HG03064 (cell line): Measurements from ENCODE around the gene MAGED4B.
"Not testable (repeated sequence)": the region's sequence is repeated elsewhere in the genome, so short reads cannot be mapped to it uniquely, and the experiment has no call there.

Experiments used
- ATAC-seq: cut with Tn5 transposase; IDR thresholded peaks from one replicate; pipeline ENCODE4 v1.9.1; 2021; ENCODE audit warnings: low read depth; ENCODE audit not compliant: unreplicated experiment

Gene MAGED4B, protein sequence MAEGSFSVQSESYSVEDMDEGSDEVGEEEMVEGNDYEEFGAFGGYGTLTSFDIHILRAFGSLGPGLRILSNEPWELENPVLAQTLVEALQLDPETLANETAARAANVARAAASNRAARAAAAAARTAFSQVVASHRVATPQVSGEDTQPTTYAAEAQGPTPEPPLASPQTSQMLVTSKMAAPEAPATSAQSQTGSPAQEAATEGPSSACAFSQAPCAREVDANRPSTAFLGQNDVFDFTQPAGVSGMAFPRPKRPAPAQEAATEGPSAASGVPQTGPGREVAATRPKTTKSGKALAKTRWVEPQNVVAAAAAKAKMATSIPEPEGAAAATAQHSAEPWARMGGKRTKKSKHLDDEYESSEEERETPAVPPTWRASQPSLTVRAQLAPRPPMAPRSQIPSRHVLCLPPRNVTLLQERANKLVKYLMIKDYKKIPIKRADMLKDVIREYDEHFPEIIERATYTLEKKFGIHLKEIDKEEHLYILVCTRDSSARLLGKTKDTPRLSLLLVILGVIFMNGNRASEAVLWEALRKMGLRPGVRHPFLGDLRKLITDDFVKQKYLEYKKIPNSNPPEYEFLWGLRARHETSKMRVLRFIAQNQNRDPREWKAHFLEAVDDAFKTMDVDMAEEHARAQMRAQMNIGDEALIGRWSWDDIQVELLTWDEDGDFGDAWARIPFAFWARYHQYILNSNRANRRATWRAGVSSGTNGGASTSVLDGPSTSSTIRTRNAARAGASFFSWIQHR

DNA sequence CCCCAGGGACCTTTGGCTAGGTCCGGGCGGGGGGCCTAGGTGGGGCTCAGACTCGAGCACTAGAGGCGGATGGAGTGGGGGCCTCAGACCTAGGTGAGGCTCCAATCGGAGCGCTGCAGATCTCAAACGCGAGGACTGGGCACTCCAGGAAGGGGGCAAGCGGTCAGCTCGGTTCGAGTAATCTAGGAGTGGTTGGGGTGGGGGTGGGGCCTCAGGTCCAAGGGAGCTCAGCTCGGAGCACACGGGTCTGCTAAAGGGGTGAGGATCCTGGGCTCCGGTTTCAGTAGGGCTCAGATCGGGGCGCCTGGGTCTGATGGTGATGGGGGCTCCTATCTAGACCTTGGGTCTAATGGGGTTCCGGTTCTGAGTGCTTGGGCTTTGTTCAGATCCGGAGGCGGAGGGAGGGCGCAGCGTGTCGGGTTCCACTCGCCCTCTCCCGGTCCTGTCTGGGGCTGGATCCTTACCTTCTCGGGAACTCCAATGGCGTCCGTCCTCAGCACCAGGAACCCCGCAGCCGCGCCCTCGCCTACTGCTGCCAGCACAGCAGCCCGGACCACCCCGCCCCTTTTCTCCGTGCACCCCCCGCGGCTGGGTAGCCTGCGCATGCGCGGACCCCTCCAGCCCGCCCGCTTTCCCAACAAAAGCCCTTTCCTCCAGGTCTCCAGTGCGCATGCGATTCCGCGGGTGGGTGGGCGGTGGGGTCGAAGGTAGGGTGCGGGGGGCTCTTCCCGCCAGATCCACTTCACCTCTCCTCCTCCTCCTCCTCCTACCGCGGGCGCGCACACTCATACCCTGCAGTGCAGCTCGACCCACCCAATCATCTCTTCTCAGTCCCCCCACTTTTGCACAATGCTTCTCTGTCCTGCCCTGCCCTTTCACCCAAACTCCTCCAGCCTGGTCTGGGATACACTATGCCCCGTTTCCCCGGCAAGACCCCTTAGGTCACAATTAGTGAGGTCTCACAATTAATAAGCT, at the start of gene MAGED4B:
Gene MAGED4B, minus strand, starts transcription at position 518 of the 975 bp plus-strand sequence. CDS start 1,011 bp downstream, outside the sequence.
- ATAC-seq: not testable (repeated sequence)

DNA sequence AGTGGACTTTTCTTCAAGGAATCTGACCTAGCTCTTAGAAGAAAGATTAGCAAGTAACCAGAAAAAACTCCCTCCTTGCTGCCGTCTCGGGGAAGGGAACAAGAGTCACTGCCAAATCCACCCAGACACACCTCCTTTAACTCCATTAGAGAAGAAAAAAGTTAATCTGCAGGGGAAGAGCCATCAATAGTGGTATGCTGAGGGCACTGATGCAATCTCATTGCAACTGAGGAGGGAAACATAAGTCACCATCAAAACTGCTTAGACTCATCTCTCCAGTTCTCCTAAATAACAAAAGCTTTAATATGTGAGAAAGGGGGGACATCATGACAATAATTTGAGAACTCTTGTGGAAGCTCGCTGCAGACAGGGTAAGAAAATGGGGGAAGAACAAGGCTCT, 49.3 kb upstream of the MAGED4B start:
- no peak for ATAC-seq

DNA sequence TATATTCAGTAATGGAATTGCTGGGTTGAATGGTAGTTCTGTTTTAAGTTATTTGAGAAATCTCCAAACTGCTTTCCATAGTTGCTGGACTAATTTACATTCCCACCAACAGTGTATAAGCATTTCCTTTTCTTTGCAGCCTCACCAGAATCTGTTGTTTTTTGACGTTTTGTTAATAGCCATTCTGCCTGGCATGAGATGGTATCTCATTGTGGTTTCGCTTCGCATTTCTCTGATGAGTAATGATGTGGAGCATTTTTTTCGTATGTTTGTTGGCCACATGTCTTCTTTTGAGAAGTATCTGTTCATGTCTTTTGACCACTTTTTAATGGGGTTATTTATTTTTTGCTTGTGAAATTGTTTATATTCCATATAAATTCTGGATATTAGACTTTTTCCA, 13.6 kb upstream of the MAGED4B start:
- ATAC-seq: no peak

DNA sequence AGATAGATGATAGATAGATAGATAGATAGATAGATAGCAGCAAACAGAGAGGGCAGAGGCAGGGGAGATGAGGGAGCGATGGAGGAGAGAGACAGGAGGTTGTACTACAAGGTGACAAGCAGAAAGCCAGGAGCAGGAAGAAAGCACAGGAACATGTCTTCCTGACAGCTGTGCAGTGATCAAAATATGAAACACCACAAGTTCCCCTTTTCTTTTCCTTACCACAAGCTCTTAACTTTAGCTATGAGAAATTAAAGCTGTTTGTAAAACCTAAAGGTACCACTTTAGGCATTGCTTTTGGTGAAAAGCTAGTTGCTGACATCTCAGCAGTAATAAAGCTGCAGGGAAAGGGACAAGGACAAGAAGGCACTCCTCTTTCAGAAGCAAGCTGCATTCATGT, 9.1 kb upstream of the MAGED4B start:
- ATAC-seq: no peak

DNA sequence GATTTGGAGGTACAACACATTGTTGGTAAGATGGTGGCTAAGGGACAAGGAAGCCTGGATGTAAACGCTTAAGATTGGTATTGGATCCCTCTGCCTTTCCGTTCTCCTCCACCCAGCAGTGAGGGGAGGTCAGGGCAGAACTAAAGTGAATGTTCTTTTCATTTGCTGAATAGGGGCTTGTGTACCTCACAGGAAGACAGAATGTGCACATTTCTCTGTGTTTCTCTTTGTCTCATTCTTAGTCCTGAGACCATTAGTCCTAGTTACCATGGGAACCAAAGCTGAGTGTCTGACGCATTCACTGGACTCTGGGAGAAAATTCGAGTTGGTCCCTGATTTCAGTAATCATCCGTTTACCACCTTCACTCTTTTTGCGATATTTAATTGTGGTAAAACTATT, 26.7 kb downstream of the MAGED4B start:
- not testable (repeated sequence) for ATAC-seq

DNA sequence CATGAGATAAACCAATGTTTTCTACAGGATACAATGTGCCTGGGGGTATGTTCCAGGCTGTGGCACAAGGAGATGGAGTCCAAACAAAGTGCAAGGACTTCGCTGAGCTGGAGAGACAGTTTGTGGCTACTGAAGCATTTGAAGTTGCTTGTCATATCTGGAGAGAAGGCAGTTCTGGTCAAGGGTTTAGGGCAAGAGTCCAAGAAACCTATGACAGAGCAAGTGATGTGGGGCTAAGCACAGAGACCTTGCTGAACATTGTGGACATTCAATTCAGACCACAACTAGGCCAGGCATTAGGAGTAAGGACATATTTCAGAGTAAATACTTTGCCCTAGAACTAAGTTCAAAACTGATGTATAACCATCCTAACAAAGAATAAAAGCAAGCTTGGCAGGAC, 34.8 kb downstream of the MAGED4B start:
- ATAC-seq: no peak

DNA sequence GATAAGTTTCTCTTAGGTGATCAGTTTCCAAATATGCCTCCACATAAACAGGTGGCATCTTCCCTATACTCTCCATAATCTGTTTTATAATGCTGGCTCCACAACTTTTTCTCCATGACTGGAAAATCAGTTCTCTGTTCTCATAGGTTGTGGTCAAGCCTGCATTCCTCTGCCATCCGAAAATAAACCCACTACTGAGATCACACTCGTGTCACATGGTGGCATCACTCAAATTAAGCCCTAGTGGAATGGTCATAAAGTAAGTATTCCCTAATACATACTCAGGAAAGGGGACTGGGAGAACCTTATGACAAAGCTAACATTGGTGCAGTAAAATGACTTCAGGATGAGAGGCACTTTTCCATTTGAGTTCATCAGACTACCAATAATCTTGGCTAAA, 37.6 kb downstream of the MAGED4B start:
- no peak for ATAC-seq

DNA sequence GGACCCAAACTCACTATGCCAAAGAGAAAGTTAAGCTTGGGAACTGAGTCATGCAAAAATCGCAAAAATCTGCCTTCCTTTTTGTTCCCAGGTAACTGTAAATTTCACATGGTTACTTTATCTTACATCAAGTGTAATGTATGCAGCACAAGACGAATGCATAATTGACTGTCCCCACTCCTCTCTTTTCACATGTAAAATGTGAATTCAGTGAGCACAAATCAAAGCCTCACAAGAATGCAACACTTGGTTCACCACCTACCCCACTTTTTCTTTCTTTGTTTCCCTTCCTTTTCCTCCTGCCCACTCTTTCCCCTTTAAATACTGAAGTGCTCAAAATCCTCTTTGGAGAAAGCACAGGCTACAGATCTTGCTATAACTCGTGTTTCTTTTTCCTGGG, 53.2 kb downstream of the MAGED4B start:
- ATAC-seq: no peak
